ENCODE data around the gene TMEM151B.

DNA sequence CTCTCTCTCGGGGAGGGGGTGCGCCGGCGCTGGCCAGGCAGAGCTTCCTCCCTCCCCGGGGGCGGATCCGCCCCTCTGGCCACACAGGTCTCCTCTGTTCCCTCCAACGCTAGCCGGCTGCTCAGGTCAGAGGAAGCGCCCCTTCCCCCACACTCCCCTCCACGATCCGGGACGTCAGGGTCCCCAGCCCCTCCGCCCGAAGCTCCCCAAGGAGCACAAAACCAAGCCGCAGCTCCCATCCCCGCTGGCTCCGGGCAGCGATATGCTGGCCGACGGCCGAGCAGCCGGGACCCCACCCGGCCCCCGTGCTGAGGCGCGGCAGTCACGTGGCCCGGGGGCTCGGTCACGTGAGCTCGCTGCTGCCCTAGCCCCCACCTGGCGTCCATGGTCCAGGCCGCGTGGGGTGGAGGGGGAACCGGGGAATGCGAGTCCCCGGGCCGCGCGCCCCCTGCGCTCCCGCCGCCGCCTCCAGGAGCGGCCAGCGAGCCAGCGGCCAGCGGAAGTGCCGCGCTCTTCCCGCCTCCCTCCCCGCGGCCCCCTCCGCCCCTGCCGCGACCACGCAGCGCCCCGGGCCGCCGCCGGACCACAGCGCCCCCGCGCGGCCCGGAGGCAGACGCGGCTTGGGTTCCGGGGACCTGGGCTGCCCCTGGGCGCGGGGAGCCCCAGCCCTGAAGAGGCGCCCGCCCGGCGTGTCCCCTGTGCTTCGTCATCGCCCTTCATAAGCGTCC is 13.1 kb upstream of the TMEM151B start, which contains the start of gene SLC35B2:
- TF ChIP-seq, protein P1, sequence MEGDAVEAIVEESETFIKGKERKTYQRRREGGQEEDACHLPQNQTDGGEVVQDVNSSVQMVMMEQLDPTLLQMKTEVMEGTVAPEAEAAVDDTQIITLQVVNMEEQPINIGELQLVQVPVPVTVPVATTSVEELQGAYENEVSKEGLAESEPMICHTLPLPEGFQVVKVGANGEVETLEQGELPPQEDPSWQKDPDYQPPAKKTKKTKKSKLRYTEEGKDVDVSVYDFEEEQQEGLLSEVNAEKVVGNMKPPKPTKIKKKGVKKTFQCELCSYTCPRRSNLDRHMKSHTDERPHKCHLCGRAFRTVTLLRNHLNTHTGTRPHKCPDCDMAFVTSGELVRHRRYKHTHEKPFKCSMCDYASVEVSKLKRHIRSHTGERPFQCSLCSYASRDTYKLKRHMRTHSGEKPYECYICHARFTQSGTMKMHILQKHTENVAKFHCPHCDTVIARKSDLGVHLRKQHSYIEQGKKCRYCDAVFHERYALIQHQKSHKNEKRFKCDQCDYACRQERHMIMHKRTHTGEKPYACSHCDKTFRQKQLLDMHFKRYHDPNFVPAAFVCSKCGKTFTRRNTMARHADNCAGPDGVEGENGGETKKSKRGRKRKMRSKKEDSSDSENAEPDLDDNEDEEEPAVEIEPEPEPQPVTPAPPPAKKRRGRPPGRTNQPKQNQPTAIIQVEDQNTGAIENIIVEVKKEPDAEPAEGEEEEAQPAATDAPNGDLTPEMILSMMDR (IDR thresholded peaks at IDR 0.05) = peak; percentile 90 to 95 (median 93)
- TF ChIP-seq POLR2AphosphoS5 (IDR thresholded peaks at IDR 0.05) (peak; percentile 42 to 76), POLR2A (IDR thresholded peaks at IDR 0.05) (peak in 3 of 4 donors; percentile 51 to 79 (median 53)), EP300 (IDR thresholded peaks at IDR 0.05) (no peak)

Measured in upper lobe of left lung (tissue), 4 donors.